NT2/D1 (cell line): ENCODE measurements around the gene C2orf42.

Source experiments
- SUZ12 ChIP-seq: IDR thresholded peaks from 2 replicates; pipeline ENCODE4 v1.6.1; 2011; ENCODE audit not compliant: insufficient read length, insufficient read depth; ENCODE audit errors: extremely low read depth
- YY1 ChIP-seq: IDR thresholded peaks from 2 replicates; pipeline ENCODE4 v1.6.1; 2011; ENCODE audit not compliant: insufficient read length, insufficient read depth

- TF ChIP-seq YY1: no peak
- no peak for TF ChIP-seq SUZ12
Measured at GRCh38 chr2:70143314-70144150, 47.3 kb downstream of the C2orf42 start.
